ENCODE measurements around the gene FABP6.
"Not testable (repeated sequence)": the region's sequence is repeated elsewhere in the genome, so short reads cannot be mapped to it uniquely, and the experiment has no call there.

The FABP6 gene

GRCh38 chr5:160227012-160227411 is 2.3 kb upstream of the FABP6 start:
- DNase-seq = no peak

DNA sequence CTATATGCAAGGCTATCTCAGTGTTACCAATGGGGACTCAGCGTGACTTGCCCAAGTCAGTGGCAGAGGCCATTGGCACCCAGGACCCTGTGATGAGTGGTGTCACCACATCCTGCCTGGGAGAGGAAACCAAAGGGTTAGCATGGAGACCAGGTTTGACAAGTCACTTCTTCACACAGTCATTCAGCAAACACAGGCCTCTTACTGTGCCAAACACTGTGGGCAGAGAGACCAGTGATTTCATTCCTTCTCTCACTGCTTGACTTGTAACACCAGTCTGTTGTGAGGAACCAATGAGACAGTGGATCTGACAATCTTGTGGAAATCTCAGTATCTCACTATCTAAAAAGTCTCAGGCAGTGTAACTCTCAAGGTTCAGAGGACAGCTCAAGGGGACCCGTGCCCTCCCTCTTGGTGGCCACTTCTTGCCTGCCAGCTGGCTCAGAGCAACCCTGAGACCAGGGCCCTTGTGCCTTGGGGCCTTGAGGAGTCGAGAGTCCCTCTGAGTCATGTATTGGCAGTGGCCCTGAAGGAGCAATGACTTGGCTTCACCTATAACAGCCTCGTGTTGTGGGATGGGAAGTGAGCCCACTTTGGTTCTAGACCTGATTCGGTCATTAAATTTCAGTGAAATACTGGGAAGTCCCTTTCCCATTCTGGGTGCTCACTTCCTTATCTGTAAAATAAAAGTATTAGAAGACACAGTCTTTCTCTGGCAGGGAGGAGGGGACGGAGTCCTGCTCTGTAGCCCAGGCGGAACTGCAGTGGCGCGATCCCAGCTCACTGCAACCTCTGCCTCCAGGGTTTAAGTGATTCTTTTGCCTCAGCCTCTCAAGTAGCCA is 1.6 kb downstream of the FABP6 start:
- DNase-seq = no peak

DNA sequence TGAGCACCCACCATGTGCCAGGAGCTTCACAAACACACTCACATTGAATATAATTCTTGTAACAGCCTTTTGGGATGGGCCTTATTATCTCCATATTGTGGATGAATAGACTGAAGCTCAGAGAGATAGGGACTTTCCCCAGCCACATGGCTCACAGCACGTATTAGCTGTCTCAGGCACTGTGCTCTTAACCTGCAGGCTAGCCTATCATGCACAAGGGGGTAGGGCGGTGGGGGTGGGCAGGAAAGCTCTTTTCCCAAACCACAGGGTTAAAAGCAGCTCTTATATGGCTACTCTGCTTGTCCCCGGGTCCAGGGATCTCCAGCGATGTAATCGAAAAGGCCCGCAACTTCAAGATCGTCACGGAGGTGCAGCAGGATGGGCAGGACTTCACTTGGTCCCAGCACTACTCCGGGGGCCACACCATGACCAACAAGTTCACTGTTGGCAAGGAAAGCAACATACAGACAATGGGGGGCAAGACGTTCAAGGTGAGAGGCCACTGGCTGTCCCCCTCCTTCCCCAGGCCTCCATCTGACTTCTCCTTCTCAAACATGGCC is 2.6 kb downstream of the FABP6 start:
- no peak for DNase-seq

- DNase-seq = no peak
Measured at GRCh38 chr5:160233215-160233614, 3.9 kb downstream of the FABP6 start.

- no peak for DNase-seq
Measured at GRCh38 chr5:160235731-160236130, 6.4 kb downstream of the FABP6 start.

GRCh38 chr5:160237571-160238093 is 8.3 kb downstream of the FABP6 start:
- DNase-seq = no peak

GRCh38 chr5:160240350-160240749 is 11.0 kb downstream of the FABP6 start:
- DNase-seq = no peak

DNA sequence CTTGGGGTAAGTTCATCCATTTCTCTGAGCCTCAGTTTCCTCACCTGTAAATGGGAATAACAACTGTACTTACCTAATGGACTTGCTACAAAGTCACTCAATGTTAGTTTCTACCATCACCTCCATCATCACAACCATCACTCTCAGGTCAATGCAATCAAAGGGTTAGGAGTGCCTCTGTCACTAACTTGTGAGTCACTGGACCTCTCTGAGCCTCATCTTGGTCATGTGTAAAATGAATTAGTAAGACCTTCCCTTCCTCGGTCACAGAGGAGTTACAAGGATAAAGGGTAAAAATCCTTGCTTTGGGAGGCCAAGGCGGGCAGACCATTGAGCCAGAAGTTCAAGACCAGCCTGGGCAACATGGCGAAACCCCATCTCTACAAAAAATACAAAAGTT is 12.8 kb downstream of the FABP6 start:
- DNase-seq = no peak

DNA sequence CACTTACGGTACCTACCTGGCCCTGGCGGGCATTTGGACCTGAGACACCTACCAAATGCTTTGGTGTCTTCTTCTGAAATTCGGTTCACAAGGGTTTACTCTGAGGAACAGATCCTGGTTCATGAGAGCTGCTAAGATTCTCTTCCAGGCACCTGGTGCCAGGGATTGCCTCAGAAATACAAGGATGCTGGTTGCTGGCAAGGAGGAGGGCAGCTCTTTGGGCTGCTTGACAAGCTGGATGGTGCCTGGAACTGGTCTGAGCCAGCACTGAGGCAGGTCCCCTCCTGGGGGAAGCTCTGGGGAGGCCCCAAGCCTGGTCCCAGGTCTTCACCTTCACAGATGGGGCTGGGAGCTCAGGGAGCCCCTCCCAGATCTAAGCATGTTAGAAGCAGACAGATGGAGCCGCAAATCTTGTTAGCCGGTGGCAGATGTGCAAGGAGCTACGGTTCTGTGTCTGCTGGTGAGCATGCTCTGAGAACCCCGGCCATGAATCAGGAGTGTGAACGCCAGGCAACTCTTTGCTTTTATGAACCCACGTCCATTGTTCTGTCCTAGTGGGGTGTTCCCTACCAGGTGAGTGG is 16.3 kb downstream of the FABP6 start:
- DNase-seq = no peak

DNA sequence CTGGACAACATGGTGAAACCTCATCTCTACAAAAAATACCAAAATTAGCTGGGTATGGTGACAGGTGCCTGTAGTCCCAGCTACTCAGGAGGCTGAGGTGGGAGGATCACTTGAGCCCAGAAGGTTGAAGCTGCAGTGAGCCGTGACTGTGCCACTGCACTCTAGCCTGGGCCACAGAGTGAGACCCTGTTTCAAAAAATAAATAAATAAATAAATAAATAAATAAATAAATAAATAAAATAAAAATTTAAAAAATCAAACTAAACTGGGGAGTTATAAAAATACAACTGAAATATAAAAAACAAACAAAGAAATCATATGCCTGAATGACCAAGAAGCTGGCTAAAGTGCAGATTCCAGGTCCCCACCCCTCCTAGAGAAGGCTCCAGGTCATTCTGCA is 20.3 kb downstream of the FABP6 start:
- not testable (repeated sequence) for DNase-seq

DNA sequence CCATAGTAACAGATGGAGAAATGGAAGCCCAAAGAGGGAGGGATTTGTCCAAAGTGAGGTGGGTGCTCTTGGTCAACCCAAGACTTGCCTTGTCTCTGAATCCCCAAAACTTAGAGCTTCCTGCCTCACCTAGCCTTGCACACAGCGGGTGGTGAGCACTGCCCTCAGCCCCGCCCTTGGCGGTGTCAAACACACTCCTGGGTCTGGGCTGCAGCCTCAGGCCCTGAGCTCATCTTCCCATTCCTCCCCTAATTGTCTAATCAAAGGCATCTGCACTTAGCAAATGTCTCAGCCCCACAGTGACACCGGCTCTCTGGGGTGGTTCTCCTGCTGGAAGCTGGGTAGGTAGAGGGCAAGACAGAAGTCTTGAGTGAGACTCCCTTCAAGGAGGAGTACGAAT is 20.9 kb downstream of the FABP6 start:
- DNase-seq = no peak

GRCh38 chr5:160250826-160251225 is 21.5 kb downstream of the FABP6 start:
- DNase-seq = no peak

- no peak for DNase-seq
Measured at GRCh38 chr5:160251406-160252155, 22.3 kb downstream of the FABP6 start.

DNA sequence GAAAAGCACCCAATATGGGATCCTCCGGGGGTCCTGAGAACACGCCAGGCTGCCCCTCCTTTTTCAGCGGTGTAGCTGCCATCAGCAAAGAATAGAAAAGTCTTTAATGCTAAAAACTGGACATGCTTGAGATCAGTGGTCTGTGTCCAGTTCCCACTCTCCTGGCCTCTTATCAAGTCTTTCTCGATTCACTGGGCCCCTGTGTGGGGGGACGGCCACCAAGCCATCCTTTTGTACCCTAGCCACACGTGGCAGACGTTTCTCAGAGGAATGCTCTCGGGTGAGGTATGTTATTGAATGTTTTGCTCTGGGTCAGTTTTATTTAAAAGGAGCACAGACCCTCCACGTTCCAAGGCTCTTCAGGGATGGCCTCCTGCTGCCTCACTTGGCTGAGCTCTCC is 23.6 kb downstream of the FABP6 start:
- no peak for DNase-seq

DNA sequence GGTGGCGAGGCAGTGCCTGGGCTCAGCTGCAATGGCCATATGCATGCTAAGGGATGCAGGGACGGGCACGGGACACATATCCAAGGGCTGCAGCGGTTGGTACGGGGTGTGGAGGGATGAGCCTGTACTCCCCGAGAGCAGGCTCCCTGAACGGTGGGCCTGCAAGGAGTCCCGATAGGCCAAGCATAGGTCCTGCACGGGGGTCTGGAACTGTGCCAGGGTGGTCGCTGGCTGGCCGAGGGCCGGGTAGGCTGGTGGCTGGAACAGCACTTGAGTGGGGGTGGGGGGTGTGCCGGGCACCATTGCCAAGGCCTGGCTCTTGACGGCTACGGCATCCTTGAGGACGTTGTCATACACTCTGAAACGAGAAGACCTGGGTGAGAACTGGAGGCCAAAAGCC is 24.1 kb downstream of the FABP6 start:
- DNase-seq = no peak

DNA sequence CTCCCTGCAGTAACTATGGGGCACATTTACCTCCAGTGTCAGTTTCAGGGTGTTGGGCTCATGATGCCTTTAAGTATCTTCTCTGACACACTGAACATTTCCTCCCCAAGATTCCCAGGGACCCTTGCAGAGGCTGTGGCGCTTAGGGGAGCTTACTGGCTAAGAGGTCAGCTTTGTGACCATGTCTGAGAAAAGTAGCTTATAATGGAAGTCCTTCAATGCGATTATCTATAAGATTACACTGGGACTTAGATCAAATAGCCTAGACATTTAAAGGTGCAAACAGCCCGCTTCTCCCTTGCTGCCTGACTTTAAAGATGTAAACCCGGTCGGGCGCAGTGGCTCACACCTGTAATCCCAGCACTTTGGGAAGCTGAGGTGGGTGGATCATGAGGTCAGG is 25.4 kb downstream of the FABP6 start:
- no peak for DNase-seq

- DNase-seq = no peak
Measured at GRCh38 chr5:160259341-160259740, 30.0 kb downstream of the FABP6 start.

GRCh38 chr5:160260006-160260775 is 30.9 kb downstream of the FABP6 start:
- no peak for DNase-seq

- no peak for DNase-seq
Measured at GRCh38 chr5:160260881-160261815, 31.8 kb downstream of the FABP6 start.

DNA sequence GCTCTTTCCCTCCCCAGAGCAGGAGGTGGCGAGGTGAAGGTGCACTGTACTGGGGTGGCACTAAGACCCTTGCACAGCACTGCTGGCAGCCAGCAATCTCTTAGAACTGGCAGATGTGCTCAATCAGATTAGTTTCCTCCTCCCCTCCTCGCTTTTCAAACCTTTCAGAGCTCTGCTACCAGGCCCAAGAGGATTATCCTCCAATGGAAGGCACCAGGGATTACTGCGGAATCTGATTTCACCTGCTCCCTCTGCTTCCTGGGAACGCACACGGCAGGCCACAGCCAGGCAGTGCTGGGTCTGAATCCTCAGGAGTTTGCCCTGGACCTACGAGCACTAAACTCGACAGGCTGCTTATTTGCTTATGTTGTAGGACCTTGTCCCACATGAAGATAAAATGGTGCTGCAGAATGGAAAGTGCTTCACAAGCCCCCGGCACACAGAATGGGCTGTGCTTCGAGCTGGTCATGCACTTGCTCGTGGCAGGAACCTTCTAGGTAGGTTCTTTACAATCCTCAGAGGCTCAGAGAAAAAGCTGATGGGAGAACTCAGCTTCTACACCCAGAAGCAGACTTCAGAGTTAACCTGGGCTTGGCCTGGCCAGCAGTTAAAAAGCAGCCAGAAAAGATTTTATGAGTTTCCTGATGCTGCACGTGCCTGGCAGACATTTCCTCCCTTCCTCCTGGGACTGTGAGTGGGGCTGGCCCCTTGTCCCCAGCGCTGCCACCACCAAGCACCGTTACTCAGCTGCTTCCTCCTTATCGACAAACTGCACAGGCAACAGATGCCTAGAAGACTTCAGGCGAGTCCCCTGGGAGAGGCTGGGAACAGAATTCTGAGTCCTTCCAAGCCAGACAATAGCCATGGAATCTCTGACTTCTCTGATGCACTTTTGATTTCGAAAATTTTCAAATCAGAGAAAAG is 33.1 kb downstream of the FABP6 start:
- no peak for DNase-seq
